ENCODE results near the gene CDC42.

- no peak for TF ChIP-seq ZBTB49 (CRISPR knock-in tag; IDR thresholded peaks at IDR 0.05; ENCODE audit: borderline replicate concordance)
- TF ChIP-seq YY1 (IDR thresholded peaks at IDR 0.05; ENCODE audit: insufficient read depth, insufficient replicate concordance, low read depth, low read length) = no peak
- no peak for TF ChIP-seq CHD4 (IDR thresholded peaks at IDR 0.05; ENCODE audit: borderline replicate concordance, low read length)
- no peak for TF ChIP-seq ZBTB2 (CRISPR knock-in tag; IDR thresholded peaks at IDR 0.05; ENCODE audit: low read depth)
- TF ChIP-seq CTCF (CRISPR knock-in tag; IDR thresholded peaks at IDR 0.05) = no peak
- TF ChIP-seq SMAD3 (CRISPR knock-in tag; IDR thresholded peaks at IDR 0.05) = no peak
- TF ChIP-seq ZBTB25 (CRISPR knock-in tag; IDR thresholded peaks at IDR 0.05) = no peak
- TF ChIP-seq TBL1XR1 (IDR thresholded peaks at IDR 0.05; ENCODE audit: borderline replicate concordance, low read length, partially characterized antibody) = no peak
- TF ChIP-seq HNRNPUL1 (IDR thresholded peaks at IDR 0.05; ENCODE audit: low read depth, low read length) = no peak
- no peak for TF ChIP-seq GTF2F1 (IDR thresholded peaks at IDR 0.05; ENCODE audit: low read length)
- no peak for TF ChIP-seq GFI1 (CRISPR knock-in tag; IDR thresholded peaks at IDR 0.05; ENCODE audit: borderline replicate concordance)
Observed at GRCh38 chr1:22056043-22056442, 3.5 kb downstream of the CDC42 start.

Measured in HepG2 (cell line).